K562 (cell line): ENCODE measurements around the gene ZNF335. TPM values are rescaled to one million over a fixed set of nuclear protein-coding genes. Genes with fewer than 3 reads are reported as not detected.

ENCODE experiments used
- ATAC-seq: fragments of 200-7000 bp; cut with Tn5 transposase; 3 replicates; pipeline ENCODE4 v1.9.1; 2020; ENCODE audit warnings: moderate library complexity
- BruUV-seq: library from RNA; stranded (reverse); fragments of 400-500 nt; replicated peaks from 2 replicates; lab custom pipeline; 2021; lab: Mats Ljungman, UMichigan
- CTCF ChIA-PET: fragments of 300-600 bp; formaldehyde crosslinking; extraction: SDS; loops from one replicate; lab custom pipeline; 2021; ENCODE audit warnings: low intra/inter-chr PET ratio; lab: Yijun Ruan, JAX
- POLR2A ChIA-PET: fragments of 300-600, 350-650 bp; sonication (Branson Sonifier 250); formaldehyde crosslinking; extraction: SDS; loops from one replicate; lab custom pipeline; 2021; ENCODE audit warnings: antibody characterized with exemption, inconsistent platforms; lab: Yijun Ruan, JAX
- DNase-seq, 4 experiments: peaks; one replicate each; pipeline versions ENCODE4 v3.0.0 to v3.0.0-alpha.2; 2011 to 2018; ENCODE audit warnings: low spot score in 3 of 4, mixed read lengths in 3 of 4; ENCODE audit errors: extremely low read depth in 1 of 4
- FAIRE-seq: peaks from 2 replicates; lab custom pipeline; 2011; peaks lifted over from hg19 to GRCh38; lab: Jason Lieb, UNC
- H2AFZ ChIP-seq: 2 replicates; pipeline ENCODE4 v1.6.0; 2011; ENCODE audit warnings: low read depth, low read length, control low read depth, inconsistent platforms
- H3K27ac ChIP-seq: fragments of 200-600 bp; 3 replicates; pipeline ENCODE4 v1.8.0; 2011; ENCODE audit warnings: low read depth, mild to moderate bottlenecking, control low read depth, inconsistent platforms, low read length, moderate library complexity, mixed read lengths; ENCODE audit errors: extremely low read depth
- H3K27me3 ChIP-seq, 2 experiments: fragments of 300-600 bp in 1 of 2; 2 replicates in 1 of 2; 3 replicates in 1 of 2; pipeline versions ENCODE4 v1.6.0 to v1.8.0; 2011; ENCODE audit warnings: inconsistent platforms in 2 of 2, low read length in 2 of 2, mild to moderate bottlenecking in 1 of 2, mixed read lengths in 1 of 2, moderate library complexity in 1 of 2; ENCODE audit not compliant: control insufficient read depth in 2 of 2, insufficient read depth in 2 of 2
- H3K36me3 ChIP-seq: fragments of 300-600 bp; 3 replicates; pipeline ENCODE4 v1.8.0; 2011; ENCODE audit warnings: mild to moderate bottlenecking, low read length, inconsistent platforms; ENCODE audit not compliant: control insufficient read depth, insufficient read depth
- H3K4me1 ChIP-seq, 2 experiments: fragments of 200-600 bp in 1 of 2; replicated peaks in 1 of 2; 2 replicates in 1 of 2; 3 replicates in 1 of 2; pipeline versions ENCODE4 v1.5.1 to v1.8.0; 2011; ENCODE audit warnings: inconsistent platforms in 2 of 2, low read length in 2 of 2, mild to moderate bottlenecking in 1 of 2, mixed read lengths in 1 of 2, moderate library complexity in 1 of 2; ENCODE audit not compliant: control insufficient read depth in 2 of 2, insufficient read depth in 2 of 2
- H3K4me2 ChIP-seq: 2 replicates; pipeline ENCODE4 v1.6.1; 2011; ENCODE audit warnings: low read length, control low read depth, inconsistent platforms, mixed read lengths; ENCODE audit not compliant: insufficient read depth
- H3K4me3 ChIP-seq: fragments of 200-600 bp; sonication (generic), shearing (Covaris generic); 2 replicates; pipeline ENCODE4 v1.5.1; 2016; ENCODE audit warnings: control low read depth, inconsistent platforms
- H3K79me2 ChIP-seq: fragments of 200-600 bp; 3 replicates; pipeline ENCODE4 v1.8.0; 2011; ENCODE audit warnings: low read length, inconsistent platforms; ENCODE audit not compliant: control insufficient read depth, insufficient read depth
- H3K9ac ChIP-seq, 2 experiments: 2 replicates each; pipeline versions ENCODE4 v1.6.0 to v1.6.1; 2011; ENCODE audit warnings: low read depth in 2 of 2, low read length in 2 of 2, control low read depth in 1 of 2, inconsistent platforms in 1 of 2, mild to moderate bottlenecking in 1 of 2, mixed read lengths in 1 of 2; ENCODE audit not compliant: insufficient read depth in 1 of 2
- H3K9me1 ChIP-seq: one replicate; pipeline ENCODE4 v1.6.0; 2011; ENCODE audit warnings: inconsistent platforms, mild to moderate bottlenecking, low read length, moderate library complexity; ENCODE audit not compliant: control insufficient read depth, insufficient read depth
- H3K9me3 ChIP-seq: replicated peaks from 2 replicates; pipeline ENCODE4 v1.5.1; 2011; ENCODE audit warnings: low read depth, low read length, inconsistent platforms; ENCODE audit not compliant: control insufficient read depth, insufficient read depth
- H4K20me1 ChIP-seq: replicated peaks from 2 replicates; pipeline ENCODE4 v1.6.1; 2011; ENCODE audit warnings: low read length, inconsistent platforms, mixed read lengths; ENCODE audit not compliant: control insufficient read depth, insufficient read depth
- ADNP ChIP-seq: fragments of 200-800 bp; sonication (Bioruptor generic); IDR thresholded peaks from 2 replicates; pipeline ENCODE4 v1.6.1; 2016; ENCODE audit warnings: missing genetic modification characterization, missing compliant biosample characterization
- BCOR ChIP-seq: fragments of 450-650 bp; IDR thresholded peaks from 2 replicates; pipeline ENCODE4 v1.6.1; 2016
- CBX1 ChIP-seq: sonication (generic); IDR thresholded peaks from 2 replicates; pipeline ENCODE4 v1.6.1; 2016; ENCODE audit warnings: antibody characterized with exemption, low read depth, mild to moderate bottlenecking
- ETV1 ChIP-seq: fragments of 450-650 bp; conservative IDR thresholded peaks from 2 replicates; pipeline ENCODE4 v1.6.1; 2016; ENCODE audit warnings: missing genetic modification characterization, control low read depth, low read depth, missing compliant biosample characterization
- FOXK2 ChIP-seq, 2 experiments: fragments of 450-650 bp; IDR thresholded peaks in 1 of 2; conservative IDR thresholded peaks in 1 of 2; 2 replicates each; pipeline ENCODE4 v1.6.1; 2016; ENCODE audit warnings: low read depth in 2 of 2, mild to moderate bottlenecking in 1 of 2
- HDAC2 ChIP-seq: fragments of 450-650 bp; IDR thresholded peaks from 2 replicates; pipeline ENCODE4 v1.6.1; 2016; ENCODE audit warnings: mild to moderate bottlenecking
- KDM1A ChIP-seq, 2 experiments: fragments of 450-650 bp; IDR thresholded peaks; 2 replicates each; pipeline ENCODE4 v1.6.1; 2016; ENCODE audit warnings: mild to moderate bottlenecking in 2 of 2
- KDM2B ChIP-seq: fragments of 250-450 bp; sonication (Bioruptor Pico); IDR thresholded peaks from 2 replicates; pipeline ENCODE4 v1.8.0; 2021; ENCODE audit warnings: mild to moderate bottlenecking, moderate library complexity
- MAZ ChIP-seq, 2 experiments: fragments of 450-650 bp in 1 of 2; sonication (generic) in 1 of 2; formaldehyde crosslinking; IDR thresholded peaks in 1 of 2; conservative IDR thresholded peaks in 1 of 2; 2 replicates each; pipeline versions ENCODE4 v1.4.0 to v1.5.0; 2020; ENCODE audit warnings: mild to moderate bottlenecking in 1 of 2, missing genetic modification reagents in 1 of 2
- NFRKB ChIP-seq: fragments of 450-650 bp; IDR thresholded peaks from 2 replicates; pipeline ENCODE4 v1.6.1; 2016; ENCODE audit warnings: low read depth
- PTBP1 ChIP-seq: fragments of 200-400 bp; formaldehyde crosslinking; IDR thresholded peaks from 2 replicates; pipeline ENCODE4 v1.6.1; 2017; ENCODE audit warnings: low read depth, low read length
- RBM25 ChIP-seq: fragments of 200-400 bp; formaldehyde crosslinking; IDR thresholded peaks from 2 replicates; pipeline ENCODE4 v1.6.1; 2018; ENCODE audit warnings: low read length, low read depth, moderate library complexity; ENCODE audit not compliant: severe bottlenecking
- RCOR1 ChIP-seq, 2 experiments: IDR thresholded peaks; 2 replicates each; pipeline ENCODE4 v1.6.1; 2012; ENCODE audit warnings: low read depth in 2 of 2, low read length in 2 of 2, borderline replicate concordance in 1 of 2, improper control_type of control experiment in 1 of 2
- SIRT6 ChIP-seq: IDR thresholded peaks from one replicate; pipeline ENCODE4 v1.6.1; 2012; ENCODE audit warnings: low read depth, mild to moderate bottlenecking, control low read depth, inconsistent platforms, low read length, moderate library complexity
- SMARCA5 ChIP-seq: fragments of 450-650 bp; IDR thresholded peaks from 2 replicates; pipeline ENCODE4 v1.6.1; 2016
- ZBED1 ChIP-seq: IDR thresholded peaks from 2 replicates; pipeline ENCODE4 v1.6.1; 2014
- ZFX ChIP-seq: sonication (generic); formaldehyde crosslinking; IDR thresholded peaks from 2 replicates; pipeline ENCODE4 v1.8.0; 2022; ENCODE audit warnings: mild to moderate bottlenecking, missing genetic modification reagents, moderate library complexity
- ZNF77 ChIP-seq: fragments of 250-450 bp; sonication (Bioruptor Pico); IDR thresholded peaks from 2 replicates; pipeline ENCODE4 v1.5.0; 2020
- WGBS: fragments of 100-300 bp; shearing (Covaris generic); methylation state at CpG from one replicate; pipeline ENCODE4 v1.1.6; 2016; ENCODE audit warnings: low coverage, mixed read lengths; ENCODE audit not compliant: insufficient coverage; ENCODE audit errors: missing lambda C conversion rate; 5-methylcytosine and 5-hydroxymethylcytosine counted together
- in situ Hi-C: fragments of 300-500 bp; cut with MboI; formaldehyde crosslinking; loops from 4 replicates; pipeline ENCODE4 v1.15.0; 2018; ENCODE audit warnings: inconsistent platforms, mixed read lengths
- intact Hi-C: fragments of 100-400 bp; cut with micrococcal nuclease; formaldehyde crosslinking; loops from 2 replicates; pipeline ENCODE4 v1.14.2; 2022
- polyA plus RNA-seq, 8 experiments: library from polyadenylated mRNA; depleted of rRNA in 4 of 8; stranded (reverse) in 5 of 8; unstranded in 3 of 8; fragments of >200 nt; fragmentation: Nextera tagmentation in 2 of 8; fragmentation: Illumina TruSeq in 1 of 8; extraction: Ambion mirVana in 2 of 8; extraction: Trizol in 1 of 8; gene quantifications; 2 replicates each; pipeline versions ENCODE4 v1.2.1 to v1.2.3, GENCODE V29; 2011 to 2014; ENCODE audit warnings: inconsistent platforms in 1 of 8, missing spikeins in 1 of 8
- total RNA-seq, 7 experiments: library from RNA; depleted of rRNA in 6 of 7; stranded (reverse); fragments of >200 nt in 6 of 7; fragmentation: Illumina TruSeq in 2 of 7; extraction: Trizol in 2 of 7; gene quantifications; 2 replicates each; pipeline versions ENCODE4 v1.2.1 to v1.2.3, GENCODE V29; 2011 to 2021; ENCODE audit warnings: low replicate concordance in 1 of 7

The ZNF335 gene
- total and polyA plus RNA-seq, 9 of the 15 experiments (the other 6 are each of a cell fraction or from before 2014, with no cell fraction given), result 0.39 to 16.0 (median 7.6) TPM

- no peak for ATAC-seq
- Histone ChIP-seq H3K79me2 (no peaks in the 10 kb centered on the region), H3K36me3 (no peaks in the 10 kb centered on the region), H2AFZ (no peak overlapping the region), H3K4me3 (no peak overlapping the region)
- in situ Hi-C loops, result no loop called here
- intact Hi-C loops, result no loop called here
- CTCF ChIA-PET, result no interaction called here
- TF ChIP-seq CBX1, result peak; percentile 82; the same call in 1 of the 2 replicates
- no peak for TF ChIP-seq ZFX
- peak in 1 of 2 experiments; percentile 68; a peak in 1 of 4 replicates for TF ChIP-seq RCOR1 (IDR thresholded peaks at IDR 0.05; ENCODE audit: borderline replicate concordance in 1 of 2, low read depth in 2 of 2, low read length in 2 of 2)
- TF ChIP-seq ADNP, result peak; percentile 92
- TF ChIP-seq ETV1, result no peak
- no peak for TF ChIP-seq NFRKB
- TF ChIP-seq SMARCA5, result peak; percentile 82
- TF ChIP-seq ZNF77, result no peak
- TF ChIP-seq BCOR, result peak; percentile 97
- 0 out of 2 replicates have a peak, but pooled peaks have one; percentile 56 for TF ChIP-seq PTBP1
- no peak for TF ChIP-seq KDM2B (CRISPR knock-in tag)
- no peak for TF ChIP-seq ZBED1
- peak; percentile 94 for TF ChIP-seq RBM25
- TF ChIP-seq SIRT6, result no peak
- peak; percentile 32 to 69; a peak in 2 of 4 replicates for TF ChIP-seq KDM1A (IDR thresholded peaks at IDR 0.05)
- TF ChIP-seq MAZ (CRISPR knock-in tag; conservative IDR thresholded peaks at IDR 0.05 in 1 of 2, IDR thresholded peaks at IDR 0.05 in 1 of 2), result no peak
- peak; percentile 80 for TF ChIP-seq HDAC2
- TF ChIP-seq FOXK2 (conservative IDR thresholded peaks at IDR 0.05 in 1 of 2, IDR thresholded peaks at IDR 0.05 in 1 of 2; ENCODE audit: low read depth in 2 of 2), result no peak
- TF ChIP-seq, all 486 proteins: peak for 9
- Histone ChIP-seq H3K9ac (no peak overlapping the region), H3K27ac (no peak overlapping the region), H3K9me1 (no peaks in the 10 kb centered on the region), H3K4me2 (no peak overlapping the region), H3K9me3 (no peaks in the 10 kb centered on the region), H3K27me3 (no peaks in the 10 kb centered on the region), H4K20me1 (0 out of 2 replicates have a peak, but pooled peaks cover 3% of the 10 kb centered on the region), H3K4me1 (peaks cover 10 to 16% of the 10 kb centered on the region in 2 experiments; a peak in 4 of 5 replicates)
- POLR2A ChIA-PET, result interaction anchor here (0.5 to 8.0 kb wide), 4 partner anchors 9 to 14 kb away, joined by 3 to 91 read pairs (median 6); partner anchors contain the start of gene PCIF1
- DNase-seq (no peak), FAIRE-seq (no peak)
- 75% methylated on average over 12 of the region's 12 CpGs for WGBS
- BruUV-seq, result no TSS peak
Observed at GRCh38 chr20:45918779-45919537, 53.0 kb downstream of the ZNF335 start.
